Stimulated activated CD4-positive, alpha-beta T cell treated with anti-CD3 and anti-CD28 coated beads, TNF-alpha, amount 100 ng/mL, for 1 hour (primary cell): Measurements from ENCODE around the gene TCIRG1.
"Not testable (repeated sequence)": the region's sequence is repeated elsewhere in the genome, so short reads cannot be mapped to it uniquely, and the experiment has no call there.

Source experiments
- DNase-seq, 3 donors: peaks; one replicate each; pipeline ENCODE4 v3.0.0-alpha.2; 2020; ENCODE audit warnings: low read depth in 3 of 3, low spot score in 1 of 3

Gene TCIRG1

DNA sequence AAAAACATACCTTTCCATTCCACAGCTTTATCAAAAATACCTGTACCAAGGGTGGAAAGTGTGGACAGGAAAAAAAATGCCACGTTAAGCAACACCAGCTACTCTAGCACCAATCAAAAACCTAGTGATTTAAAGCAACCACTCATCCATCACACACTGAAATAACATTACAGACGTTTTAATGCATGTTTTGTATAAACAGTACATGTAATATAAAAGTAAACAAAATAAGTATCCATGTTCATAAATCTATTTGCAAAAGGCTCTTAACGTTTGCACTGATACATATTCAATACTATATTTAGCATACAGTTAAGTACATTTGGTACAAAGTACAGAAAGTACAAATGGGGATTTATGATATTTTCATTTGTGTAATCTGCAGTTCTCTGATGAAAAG, 43.7 kb downstream of the TCIRG1 start:
- DNase-seq: no peak

DNA sequence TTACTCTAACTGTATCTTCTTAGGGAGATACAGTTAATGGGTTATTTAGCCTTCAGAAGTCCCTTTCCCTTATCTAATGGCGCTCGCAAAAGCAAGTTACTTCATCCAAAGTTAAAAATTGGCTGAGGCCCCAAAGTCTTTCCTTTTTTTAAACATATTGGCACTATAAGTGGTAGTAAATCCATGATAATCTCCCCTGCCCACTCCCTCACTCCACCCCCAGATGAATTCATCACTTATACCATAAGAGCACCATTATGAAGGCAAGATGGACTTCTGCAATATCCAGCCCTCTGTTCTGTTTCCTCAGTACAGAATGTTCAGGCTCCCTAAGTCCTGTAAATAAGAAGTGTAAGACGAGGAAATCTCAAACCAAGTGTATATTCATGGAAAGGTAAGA, 44.7 kb downstream of the TCIRG1 start:
- DNase-seq: no peak

DNA sequence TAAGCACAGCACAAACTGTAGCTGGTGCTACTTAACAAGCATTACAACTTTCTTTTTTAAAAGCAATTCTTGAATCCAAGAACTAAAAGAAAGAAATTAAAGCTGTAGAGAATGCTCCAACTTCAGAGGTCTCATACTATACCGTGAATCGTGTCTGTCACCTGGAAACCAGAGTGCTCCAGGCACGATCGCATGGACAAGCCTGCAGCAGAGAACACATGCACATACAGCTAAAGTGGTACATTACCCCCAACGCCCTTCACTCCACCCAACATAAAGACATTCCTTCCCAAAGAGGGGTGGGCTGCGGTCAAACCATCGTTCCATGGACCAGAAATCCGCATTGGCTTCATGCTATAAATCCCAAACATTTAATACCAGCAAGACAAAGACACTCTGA, 50.9 kb downstream of the TCIRG1 start:
- DNase-seq: no peak

DNA sequence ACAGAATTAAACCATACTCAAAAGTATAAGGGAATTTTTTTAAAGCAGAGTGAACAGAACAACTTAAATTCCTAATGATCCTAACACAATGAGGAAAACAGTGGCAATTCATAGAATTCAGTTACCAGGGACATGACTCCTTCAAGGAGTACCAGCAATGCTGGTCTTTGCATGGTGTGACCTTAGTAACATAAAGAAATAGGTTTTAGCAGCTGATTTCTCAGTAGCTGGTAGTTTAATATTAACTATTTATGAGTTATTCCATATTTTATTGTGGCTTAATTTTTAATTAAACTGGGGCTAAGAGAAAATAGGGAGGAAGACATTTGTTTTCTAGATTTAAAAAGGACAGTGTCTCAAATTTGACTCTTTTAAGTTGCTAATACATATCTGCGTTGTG, 51.5 kb downstream of the TCIRG1 start:
- no peak for DNase-seq

DNA sequence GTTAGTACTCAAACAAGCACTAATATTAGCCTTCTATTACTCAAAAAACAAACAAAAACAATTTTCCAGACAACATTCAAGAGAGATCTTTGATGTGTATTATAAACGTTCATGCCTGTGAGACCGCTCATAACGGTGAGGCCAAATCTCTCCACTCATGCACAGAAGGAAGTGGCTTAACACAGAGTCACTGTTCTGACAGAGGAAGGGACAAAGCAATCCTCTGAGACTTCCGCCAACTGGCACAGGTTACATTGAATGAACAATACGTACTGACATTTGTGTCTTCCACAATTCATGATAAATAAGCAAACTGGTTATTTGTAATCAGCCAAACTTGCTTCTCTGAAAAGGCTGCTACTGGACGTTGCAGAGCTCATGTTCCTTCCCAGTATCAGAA, 51.9 kb downstream of the TCIRG1 start:
- DNase-seq: no peak

DNA sequence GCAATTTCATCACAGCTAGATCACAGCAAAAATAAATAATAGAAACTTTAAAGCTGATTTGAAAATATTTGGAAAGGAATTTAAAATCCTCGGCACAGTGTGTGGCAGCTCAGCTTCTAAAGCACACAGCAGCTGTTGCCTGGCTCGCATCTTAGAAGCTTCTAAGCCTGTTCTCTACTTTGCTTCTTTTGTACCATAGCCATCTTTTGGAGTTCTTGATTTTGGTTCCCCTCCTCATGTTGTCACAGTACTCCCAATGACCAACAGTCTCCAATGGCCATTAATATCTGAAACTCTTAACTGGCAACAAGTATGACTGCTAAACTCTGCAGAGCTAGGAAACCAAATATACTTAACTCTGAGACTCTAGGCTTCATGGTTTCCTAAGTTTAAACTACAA, 53.6 kb downstream of the TCIRG1 start:
- DNase-seq: no peak

DNA sequence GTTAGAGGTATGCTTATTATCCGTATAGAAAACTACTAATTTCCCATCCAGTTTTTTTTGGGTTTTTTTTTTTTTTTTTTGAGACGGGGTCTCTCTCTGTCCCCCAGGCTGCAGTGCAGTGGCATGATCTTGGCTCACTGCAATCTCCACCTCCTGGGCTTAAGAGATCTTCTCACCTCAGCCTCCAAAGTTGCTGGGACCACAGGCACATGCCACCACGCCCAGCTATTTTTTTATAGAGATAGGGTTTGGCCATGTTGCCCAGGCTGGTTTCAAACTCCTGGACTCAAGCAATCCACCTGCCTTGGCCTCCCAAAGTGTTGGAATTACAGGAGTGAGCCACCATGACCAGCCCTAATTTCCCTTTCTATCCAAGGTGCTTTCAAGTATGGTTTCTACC, 54.1 kb downstream of the TCIRG1 start:
- not testable (repeated sequence) for DNase-seq

DNA sequence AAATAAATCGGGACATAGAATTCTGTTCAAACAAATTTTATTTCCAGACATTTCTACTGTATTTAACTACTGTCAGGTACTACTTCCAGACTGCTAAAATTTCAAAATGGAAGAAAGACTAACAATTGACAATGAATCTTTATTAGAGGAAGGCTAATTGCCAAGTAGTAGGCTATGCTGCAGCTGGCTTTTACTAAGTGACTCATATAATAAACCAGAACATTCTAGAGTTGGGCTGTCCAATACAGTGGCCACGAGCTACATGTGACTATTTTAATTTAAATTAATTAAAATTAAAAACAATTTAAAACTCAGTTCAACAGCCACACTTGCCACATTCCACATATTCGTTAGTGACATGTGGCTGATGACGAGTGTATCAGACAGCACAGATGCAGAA, 54.7 kb downstream of the TCIRG1 start:
- DNase-seq: no peak

DNA sequence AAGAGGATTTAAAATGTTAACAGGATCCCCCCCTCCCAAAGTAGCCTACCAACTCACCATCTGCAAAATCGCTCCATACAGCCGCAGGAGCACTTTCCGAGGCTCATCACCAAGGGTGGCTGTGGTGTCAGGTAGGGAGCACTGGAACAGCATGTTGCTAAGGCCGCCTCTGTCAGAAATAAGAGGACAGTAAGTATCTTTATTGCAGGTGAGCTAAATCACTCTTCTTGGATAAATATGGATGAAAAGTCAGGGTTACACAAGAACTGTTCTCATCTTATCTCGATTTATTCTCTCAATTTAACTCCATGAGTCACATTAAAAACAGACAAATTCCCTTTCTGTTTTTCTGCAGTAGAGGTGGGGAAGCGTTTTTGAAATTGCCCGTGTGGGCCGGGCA, 58.1 kb downstream of the TCIRG1 start:
- DNase-seq: no peak

DNA sequence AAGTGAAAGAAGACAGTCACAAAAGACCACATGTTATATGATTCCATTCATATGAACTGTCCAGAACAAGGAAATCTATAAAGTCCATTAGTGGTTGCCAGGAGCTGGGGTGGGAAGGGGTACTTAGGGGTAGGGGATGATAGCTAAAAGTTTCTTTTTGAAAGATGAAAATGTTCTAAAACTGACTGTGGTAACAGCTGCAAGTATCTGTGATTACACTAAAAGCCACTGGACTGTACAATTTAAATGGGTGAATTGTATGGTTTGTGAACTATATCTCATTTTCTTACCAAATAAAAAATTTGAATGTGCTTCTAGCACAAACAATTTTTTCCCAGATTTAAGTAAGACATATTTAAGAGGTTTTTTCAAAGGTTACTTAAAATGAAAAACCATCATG, 60.2 kb downstream of the TCIRG1 start:
- DNase-seq: no peak

DNA sequence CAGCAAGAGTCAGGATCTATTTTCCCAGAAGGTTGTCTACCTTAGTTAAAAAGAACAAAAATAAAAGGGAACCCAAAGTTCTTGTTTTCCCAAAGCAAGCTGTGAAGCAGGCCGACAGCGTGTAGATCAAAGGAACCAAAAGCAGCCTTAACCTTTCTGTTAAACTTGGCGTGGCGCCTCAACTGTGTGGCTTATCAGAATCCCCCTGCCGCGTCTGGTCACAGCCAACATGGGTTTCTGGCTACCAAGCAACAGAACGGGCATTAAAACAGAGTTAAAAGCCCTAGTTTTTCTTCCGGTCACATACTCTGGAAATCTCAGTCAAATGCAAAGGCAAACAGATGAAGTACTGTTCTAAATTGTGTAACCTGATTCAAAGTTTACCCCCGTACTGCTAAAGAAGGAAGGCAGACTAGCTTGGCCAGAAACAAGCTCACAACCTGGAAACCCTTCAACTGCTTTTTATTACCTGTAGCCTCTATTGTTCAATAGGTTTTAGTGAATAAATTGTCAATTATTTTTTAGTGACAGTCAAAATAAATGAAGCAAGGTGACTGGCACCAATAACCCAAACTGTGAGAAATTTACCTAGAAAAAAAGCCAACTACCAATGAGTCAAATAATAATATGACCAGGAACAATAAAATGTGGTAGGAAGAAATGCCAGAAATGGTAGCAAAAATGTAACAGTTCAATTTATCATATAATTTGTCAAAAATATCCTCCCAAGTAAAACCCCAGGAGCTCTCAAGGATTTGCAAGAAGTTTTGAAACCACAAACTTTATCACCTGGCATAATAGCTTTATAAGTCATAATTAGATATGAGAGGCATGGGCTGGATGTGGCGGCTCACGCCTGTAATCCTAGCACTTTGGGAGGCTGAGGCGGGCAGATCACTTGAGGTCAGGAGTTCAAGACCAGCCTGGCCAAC, 60.9 kb downstream of the TCIRG1 start:
- DNase-seq: no peak
